Tibial artery (tissue), 4 donors: ENCODE data around the gene UBE2C.
A peak's percentile ranks its signal among the peaks of the same experiment; 100 is the strongest.

Source experiments
- DNase-seq, 2 donors: peaks; one replicate each; pipeline ENCODE4 v3.0.0-alpha.2; 2019
- H3K27ac ChIP-seq, 2 donors: fragments of 200-600 bp; sonication (generic) in 1 of 2; 1 replicate in 1 of 2; 2 replicates in 1 of 2; pipeline ENCODE4 v1.5.1; 2018 to 2019; ENCODE audit warnings: mild to moderate bottlenecking in 1 of 2
- H3K27me3 ChIP-seq, 2 donors: fragments of 200-600 bp; sonication (generic) in 1 of 2; one replicate each; pipeline versions ENCODE4 v1.5.1 to v1.6.0; 2016 to 2019
- H3K36me3 ChIP-seq, 3 donors: fragments of 200-600 bp; sonication (generic) in 2 of 3; one replicate each; pipeline ENCODE4 v1.5.1; 2016 to 2019; ENCODE audit warnings: mild to moderate bottlenecking in 2 of 3
- H3K4me1 ChIP-seq, 4 donors: fragments of 200-600 bp; sonication (generic) in 2 of 4; 1 replicate in 3 of 4; 2 replicates in 1 of 4; pipeline ENCODE4 v1.5.1; 2016 to 2019
- H3K4me3 ChIP-seq, 2 donors: fragments of 200-600 bp; sonication (generic) in 1 of 2; 1 replicate in 1 of 2; 2 replicates in 1 of 2; pipeline ENCODE4 v1.5.1; 2018 to 2019; ENCODE audit warnings: mild to moderate bottlenecking in 2 of 2
- H3K9me3 ChIP-seq, 3 donors: fragments of 200-600 bp; sonication (generic) in 1 of 3; one replicate each; pipeline ENCODE4 v1.5.1; 2016 to 2019
- CTCF ChIP-seq, 2 experiments: fragments of 200-600 bp in 1 of 2; fragments of 450-650 bp in 1 of 2; IDR thresholded peaks; one replicate each; pipeline ENCODE4 v1.5.1; 2017 to 2019; ENCODE audit warnings: antibody characterized with exemption in 2 of 2, mild to moderate bottlenecking in 1 of 2, moderate library complexity in 1 of 2
- intact Hi-C: fragments of 100-400 bp; cut with DNase I; formaldehyde crosslinking; loops from one replicate; pipeline ENCODE4 v1.15.0; 2023; ENCODE audit warnings: low total_unique reads

UBE2C gene

GRCh38 chr20:45771182-45771759 is 41.2 kb upstream of the UBE2C start:
- peak; percentile 93 to 94 for TF ChIP-seq CTCF (IDR thresholded peaks at IDR 0.05)
- no peak overlapping the region for H3K4me3 ChIP-seq
- peak overlapping the region; percentile 69 to 79 for H3K27ac ChIP-seq
- intact Hi-C loops, result loop anchor here (5.0 to 10.0 kb wide), 2 partner anchors 326 to 454 kb away; no protein-coding TSS in a partner anchor
- no peaks in the 10 kb centered on the region for H3K36me3 ChIP-seq
- peaks cover 0 to 12% (median 8%) of the 10 kb centered on the region in 4 donors for H3K4me1 ChIP-seq
- H3K27me3 ChIP-seq, result no peaks in the 10 kb centered on the region
- no peaks in the 10 kb centered on the region for H3K9me3 ChIP-seq
- DNase-seq, result peak; percentile 82 to 86

GRCh38 chr20:45772693-45773092 is 39.8 kb upstream of the UBE2C start:
- no peaks in the 10 kb centered on the region for H3K27me3 ChIP-seq
- intact Hi-C loops, result loop anchor here (5.0 to 10.0 kb wide), 2 partner anchors 328 to 455 kb away; no protein-coding TSS in a partner anchor
- no peak for TF ChIP-seq CTCF (IDR thresholded peaks at IDR 0.05)
- peaks cover 0 to 16% (median 10%) of the 10 kb centered on the region in 4 donors for H3K4me1 ChIP-seq
- no peaks in the 10 kb centered on the region for H3K36me3 ChIP-seq
- no peak overlapping the region for H3K27ac ChIP-seq
- H3K9me3 ChIP-seq, result no peaks in the 10 kb centered on the region
- no peak for DNase-seq
- no peak overlapping the region for H3K4me3 ChIP-seq

GRCh38 chr20:45774945-45775344 is 37.5 kb upstream of the UBE2C start:
- no peak for DNase-seq
- Histone ChIP-seq H3K4me3 (no peak overlapping the region), H3K9me3 (no peaks in the 10 kb centered on the region), H3K4me1 (peaks cover 0 to 38% (median 29%) of the 10 kb centered on the region in 4 donors), H3K36me3 (no peaks in the 10 kb centered on the region), H3K27ac (no peak overlapping the region), H3K27me3 (no peaks in the 10 kb centered on the region)
- intact Hi-C loops, result loop anchor here (5.0 to 10.0 kb wide), 2 partner anchors 330 to 458 kb away; no protein-coding TSS in a partner anchor
- no peak for TF ChIP-seq CTCF (IDR thresholded peaks at IDR 0.05)

- no peak for TF ChIP-seq CTCF (IDR thresholded peaks at IDR 0.05)
- DNase-seq, result no peak
- Histone ChIP-seq H3K27me3 (no peaks in the 10 kb centered on the region), H3K4me1 (peaks cover 0 to 42% (median 33%) of the 10 kb centered on the region in 4 donors), H3K4me3 (no peak overlapping the region), H3K27ac (no peak overlapping the region), H3K36me3 (no peaks in the 10 kb centered on the region), H3K9me3 (no peaks in the 10 kb centered on the region)
- intact Hi-C loops, result loop anchor here (10.0 kb wide), 1 partner anchor 331 kb away; no protein-coding TSS in a partner anchor
These were observed 37.0 kb upstream of the UBE2C start for GRCh38 chr20:45775411-45775810.

- no peak for TF ChIP-seq CTCF (IDR thresholded peaks at IDR 0.05)
- H3K27me3 ChIP-seq, result no peaks in the 10 kb centered on the region
- intact Hi-C loops, result loop anchor here (10.0 kb wide), 1 partner anchor 332 kb away; no protein-coding TSS in a partner anchor
- peaks cover 3 to 47% (median 38%) of the 10 kb centered on the region in 4 donors for H3K4me1 ChIP-seq
- peak overlapping the region; percentile 84 to 85 for H3K27ac ChIP-seq
- no peak for DNase-seq
- no peaks in the 10 kb centered on the region for H3K9me3 ChIP-seq
- H3K4me3 ChIP-seq, result no peak overlapping the region
- no peaks in the 10 kb centered on the region for H3K36me3 ChIP-seq
These were observed 35.5 kb upstream of the UBE2C start for GRCh38 chr20:45776931-45777330.
